NCI-H187 treated with DMSO at 0.1 percent for 48 hours (cell line): ENCODE measurements around the gene SMYD3.

Experiments
- DNase-seq: peaks from one replicate; lab custom pipeline; 2025; lab: John Stamatoyannopoulos, UW

Gene SMYD3

GRCh38 chr1:245871191-245871590 lies 635.9 kb downstream of the SMYD3 start:
- no peak for DNase-seq

GRCh38 chr1:245870698-245871097 lies 636.4 kb downstream of the SMYD3 start:
- DNase-seq, result no peak

- DNase-seq, result no peak
Observed at GRCh38 chr1:245869847-245870246, 637.2 kb downstream of the SMYD3 start.

GRCh38 chr1:245867738-245868137 lies 639.3 kb downstream of the SMYD3 start:
- DNase-seq, result no peak

- DNase-seq, result no peak
Observed at GRCh38 chr1:245864872-245865271, 642.2 kb downstream of the SMYD3 start.

- no peak for DNase-seq
Observed at GRCh38 chr1:245863566-245864184, 643.4 kb downstream of the SMYD3 start.

GRCh38 chr1:245862812-245863540 lies 644.1 kb downstream of the SMYD3 start:
- DNase-seq, result no peak

- DNase-seq, result no peak
Observed at GRCh38 chr1:245860657-245861544, 646.2 kb downstream of the SMYD3 start.

GRCh38 chr1:245859493-245860114 lies 647.5 kb downstream of the SMYD3 start:
- DNase-seq, result no peak

GRCh38 chr1:245858722-245859492 lies 648.2 kb downstream of the SMYD3 start:
- no peak for DNase-seq

GRCh38 chr1:245858022-245858721 lies 648.9 kb downstream of the SMYD3 start:
- no peak for DNase-seq

GRCh38 chr1:245856944-245857531 lies 650.0 kb downstream of the SMYD3 start:
- no peak for DNase-seq

GRCh38 chr1:245855846-245856730 lies 651.0 kb downstream of the SMYD3 start:
- no peak for DNase-seq

- DNase-seq, result no peak
Observed at GRCh38 chr1:245853291-245853690, 653.8 kb downstream of the SMYD3 start.

GRCh38 chr1:245843101-245843500 lies 664.0 kb downstream of the SMYD3 start:
- DNase-seq, result no peak

GRCh38 chr1:245842106-245842505 lies 665.0 kb downstream of the SMYD3 start:
- no peak for DNase-seq

GRCh38 chr1:245840971-245841370 lies 666.1 kb downstream of the SMYD3 start:
- no peak for DNase-seq

- DNase-seq, result no peak
Observed at GRCh38 chr1:245837718-245838117, 669.4 kb downstream of the SMYD3 start.

GRCh38 chr1:245835386-245835785 lies 671.7 kb downstream of the SMYD3 start:
- DNase-seq, result no peak
